Hepatocyte (in vitro differentiated cells): ENCODE results near the gene PHACTR3. TPM values are rescaled to one million over a fixed set of nuclear protein-coding genes. Genes with fewer than 3 reads are reported as not detected.

Experiments
- DNase-seq: peaks from one replicate; pipeline ENCODE4 v3.0.0-alpha.2; 2016; ENCODE audit warnings: low spot score
- H2AFZ ChIP-seq: fragments of 200-600 bp; sonication (generic); 2 replicates; pipeline ENCODE4 v1.6.0; 2016; ENCODE audit warnings: antibody characterized with exemption, mild to moderate bottlenecking
- H3K27ac ChIP-seq: fragments of 200-600 bp; sonication (generic); 2 replicates; pipeline ENCODE4 v1.5.1; 2016; ENCODE audit warnings: mild to moderate bottlenecking
- H3K27me3 ChIP-seq: fragments of 200-600 bp; sonication (generic); 2 replicates; pipeline ENCODE4 v1.6.1; 2016
- H3K36me3 ChIP-seq: fragments of 200-600 bp; sonication (generic); replicated peaks from 2 replicates; pipeline ENCODE4 v1.5.1; 2016; ENCODE audit warnings: low read depth; ENCODE audit not compliant: insufficient read depth
- H3K4me1 ChIP-seq: fragments of 200-600 bp; sonication (generic); 2 replicates; pipeline ENCODE4 v1.5.1; 2016; ENCODE audit warnings: mild to moderate bottlenecking, moderate library complexity; ENCODE audit not compliant: insufficient read depth
- H3K4me2 ChIP-seq: fragments of 200-600 bp; sonication (generic); 2 replicates; pipeline ENCODE4 v1.6.0; 2016
- H3K4me3 ChIP-seq: fragments of 200-600 bp; sonication (generic); 2 replicates; pipeline ENCODE4 v1.5.1; 2016; ENCODE audit warnings: mild to moderate bottlenecking
- H3K79me2 ChIP-seq: fragments of 200-600 bp; sonication (generic); 2 replicates; pipeline ENCODE4 v1.6.0; 2017; ENCODE audit warnings: mild to moderate bottlenecking
- H3K9me2 ChIP-seq: fragments of 200-600 bp; sonication (generic); replicated peaks from 2 replicates; pipeline ENCODE4 v1.6.0; 2017; ENCODE audit warnings: mild to moderate bottlenecking; ENCODE audit not compliant: insufficient read depth
- H3K9me3 ChIP-seq: fragments of 200-600 bp; sonication (generic); 2 replicates; pipeline ENCODE4 v1.5.1; 2016; ENCODE audit warnings: low read depth, mild to moderate bottlenecking
- H4K20me1 ChIP-seq: fragments of 200-600 bp; sonication (generic); 2 replicates; pipeline ENCODE4 v1.6.0; 2016; ENCODE audit warnings: mild to moderate bottlenecking; ENCODE audit not compliant: insufficient read depth, poor library complexity, severe bottlenecking
- EZH2 ChIP-seq: fragments of 200-600 bp; sonication (generic); IDR thresholded peaks from 2 replicates; pipeline ENCODE4 v1.6.1; 2016; ENCODE audit warnings: antibody characterized with exemption, mild to moderate bottlenecking, borderline replicate concordance
- EZH2phosphoT487 ChIP-seq: fragments of 200-600 bp; sonication (generic); IDR thresholded peaks from one replicate; pipeline ENCODE4 v1.6.1; 2018; ENCODE audit warnings: antibody characterized with exemption, mild to moderate bottlenecking, low read depth, moderate library complexity; ENCODE audit not compliant: unreplicated experiment, severe bottlenecking
- WGBS: methylation state at CpG from one replicate; pipeline ENCODE4 v1.1.6; 2016; ENCODE audit warnings: low lambda C conversion rate; ENCODE audit errors: missing lambda C conversion rate; 5-methylcytosine and 5-hydroxymethylcytosine counted together
- polyA plus RNA-seq: library from polyadenylated mRNA; unstranded; fragments of >200 nt; fragmentation: Nextera tagmentation; extraction: Ambion mirVana; gene quantifications from 2 replicates; pipeline ENCODE4 v1.2.1, GENCODE V29; 2016
- total RNA-seq: library from RNA; depleted of rRNA; stranded (reverse); fragments of >200 nt; gene quantifications from 2 replicates; pipeline ENCODE4 v1.2.3, GENCODE V29; 2014
- TF ChIP-seq, protein P1 (sequence below): fragments of 200-600 bp; sonication (generic); IDR thresholded peaks from 2 replicates; pipeline ENCODE4 v1.5.1; 2016; ENCODE audit warnings: antibody characterized with exemption, mild to moderate bottlenecking; ENCODE audit not compliant: poor library complexity

Gene PHACTR3
- total and polyA plus RNA-seq, 2 experiments from 2014 or later, result 5.2 to 7.5 TPM

DNA sequence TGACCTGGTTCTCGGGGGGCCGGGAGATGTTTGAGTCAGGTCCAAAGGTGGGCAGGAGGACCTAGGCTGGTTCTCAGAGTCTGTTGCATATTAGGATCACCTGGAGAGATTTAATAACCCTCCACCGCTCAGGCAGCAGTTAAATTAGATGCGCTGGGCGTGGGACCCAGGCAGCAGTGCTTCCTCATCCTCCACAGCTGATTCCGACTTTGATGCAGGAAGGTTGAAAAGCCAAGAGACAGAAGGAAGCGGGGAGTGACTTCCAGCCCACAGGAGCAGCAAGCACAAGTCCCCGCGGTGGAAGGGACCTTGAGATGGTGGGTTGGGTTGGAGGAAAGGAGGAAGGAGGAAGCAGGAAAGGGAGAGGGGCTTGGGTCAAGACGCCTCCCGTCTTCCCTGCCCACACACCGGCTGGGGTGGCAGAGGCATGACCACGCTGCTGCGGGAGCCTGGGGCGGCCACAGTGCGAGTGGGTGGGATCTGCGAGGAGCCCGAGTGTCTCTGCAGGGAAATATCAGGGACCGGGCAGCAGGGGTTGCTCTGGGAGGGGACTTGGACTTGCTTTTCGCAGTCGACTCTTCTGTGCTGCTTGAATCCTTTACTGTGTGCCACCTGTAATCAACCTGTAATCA, 146.0 kb downstream of the PHACTR3 start:
- H4K20me1 ChIP-seq, result no peaks in the 10 kb centered on the region
- no peaks in the 10 kb centered on the region for H3K36me3 ChIP-seq
- peaks cover 18% of the 10 kb centered on the region for H3K27me3 ChIP-seq
- H3K4me3 ChIP-seq, result no peak overlapping the region
- H3K27ac ChIP-seq, result no peak overlapping the region
- H3K4me1 ChIP-seq, result no peaks in the 10 kb centered on the region
- no peak overlapping the region for H3K4me2 ChIP-seq
- no peak for DNase-seq
- 83% methylated on average over 21 of the region's 21 CpGs for WGBS
- H3K79me2 ChIP-seq, result no peaks in the 10 kb centered on the region
- H3K9me2 ChIP-seq, result no peaks in the 10 kb centered on the region
- TF ChIP-seq, protein P1, sequence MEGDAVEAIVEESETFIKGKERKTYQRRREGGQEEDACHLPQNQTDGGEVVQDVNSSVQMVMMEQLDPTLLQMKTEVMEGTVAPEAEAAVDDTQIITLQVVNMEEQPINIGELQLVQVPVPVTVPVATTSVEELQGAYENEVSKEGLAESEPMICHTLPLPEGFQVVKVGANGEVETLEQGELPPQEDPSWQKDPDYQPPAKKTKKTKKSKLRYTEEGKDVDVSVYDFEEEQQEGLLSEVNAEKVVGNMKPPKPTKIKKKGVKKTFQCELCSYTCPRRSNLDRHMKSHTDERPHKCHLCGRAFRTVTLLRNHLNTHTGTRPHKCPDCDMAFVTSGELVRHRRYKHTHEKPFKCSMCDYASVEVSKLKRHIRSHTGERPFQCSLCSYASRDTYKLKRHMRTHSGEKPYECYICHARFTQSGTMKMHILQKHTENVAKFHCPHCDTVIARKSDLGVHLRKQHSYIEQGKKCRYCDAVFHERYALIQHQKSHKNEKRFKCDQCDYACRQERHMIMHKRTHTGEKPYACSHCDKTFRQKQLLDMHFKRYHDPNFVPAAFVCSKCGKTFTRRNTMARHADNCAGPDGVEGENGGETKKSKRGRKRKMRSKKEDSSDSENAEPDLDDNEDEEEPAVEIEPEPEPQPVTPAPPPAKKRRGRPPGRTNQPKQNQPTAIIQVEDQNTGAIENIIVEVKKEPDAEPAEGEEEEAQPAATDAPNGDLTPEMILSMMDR, result no peak
- TF ChIP-seq EZH2phosphoT487, result no peak
- no peak for TF ChIP-seq EZH2
- H2AFZ ChIP-seq, result no peak overlapping the region
- H3K9me3 ChIP-seq, result no peaks in the 10 kb centered on the region

DNA sequence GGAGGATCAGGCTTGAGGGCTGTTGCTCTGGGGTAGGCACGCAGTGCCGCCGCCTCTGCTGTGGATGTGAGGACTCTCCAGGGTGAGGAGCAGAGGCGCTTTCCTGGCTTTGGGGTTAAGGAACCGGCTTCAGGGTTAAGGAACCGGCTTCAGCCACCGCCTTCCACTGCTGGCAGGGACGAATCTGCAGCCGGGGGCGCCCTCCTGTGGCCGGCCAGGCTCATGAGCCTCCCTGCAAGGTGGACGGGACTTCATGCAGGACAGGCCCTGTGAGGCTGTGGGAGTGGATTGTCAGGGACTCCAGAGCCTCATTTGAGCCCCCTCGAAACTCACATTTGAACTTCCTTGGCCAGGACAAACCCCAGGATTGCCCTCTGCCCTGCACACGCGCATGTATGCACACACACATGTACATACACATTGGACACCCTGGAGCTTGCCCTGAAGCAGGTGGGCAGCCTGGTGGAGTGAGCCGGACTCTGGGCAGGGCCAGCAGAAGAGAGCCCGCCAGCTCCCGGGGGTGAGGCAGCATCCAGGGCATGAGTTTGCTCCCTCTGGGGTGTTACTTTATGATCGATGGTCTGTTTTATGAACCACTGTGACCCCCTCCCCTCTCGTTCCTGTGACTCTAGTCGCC, 146.9 kb downstream of the PHACTR3 start:
- Histone ChIP-seq H4K20me1 (no peaks in the 10 kb centered on the region), H3K27ac (no peak overlapping the region)

DNA sequence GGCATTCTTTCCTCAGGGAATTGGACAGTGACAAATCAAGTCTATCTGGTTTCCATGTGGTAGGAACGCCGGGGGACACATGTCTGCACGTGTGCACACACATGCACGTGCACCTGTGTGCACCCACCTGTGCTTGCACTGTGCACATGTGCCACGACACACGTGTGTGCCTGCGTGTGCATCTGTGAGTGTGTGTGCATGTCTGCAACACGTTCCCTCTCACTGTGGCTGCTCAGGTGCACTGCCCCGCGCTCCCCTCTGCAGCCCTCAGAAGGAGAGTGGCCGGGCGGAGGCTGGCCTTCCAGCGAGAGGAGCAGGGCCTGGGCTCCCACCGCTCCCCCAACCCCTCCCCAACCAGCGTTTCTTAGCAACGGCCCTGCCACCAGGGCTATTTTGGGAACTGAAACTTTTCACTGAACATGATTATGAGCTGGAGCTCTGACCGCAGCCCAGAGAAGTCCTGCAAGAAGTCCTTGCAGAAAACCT, 147.8 kb downstream of the PHACTR3 start:
- H4K20me1 ChIP-seq, result no peaks in the 10 kb centered on the region
- H3K9me3 ChIP-seq, result no peaks in the 10 kb centered on the region
- H3K27me3 ChIP-seq, result peaks cover 18% of the 10 kb centered on the region
- H3K27ac ChIP-seq, result no peak overlapping the region
- no peaks in the 10 kb centered on the region for H3K9me2 ChIP-seq
- 69% methylated on average over 16 of the region's 17 CpGs for WGBS
- no peak overlapping the region for H3K4me2 ChIP-seq
- no peak overlapping the region for H2AFZ ChIP-seq
- TF ChIP-seq, protein P1, result no peak
- TF ChIP-seq EZH2phosphoT487 (no peak), EZH2 (no peak)
- no peak for DNase-seq
- H3K79me2 ChIP-seq, result no peaks in the 10 kb centered on the region
- H3K4me3 ChIP-seq, result no peak overlapping the region
- H3K4me1 ChIP-seq, result no peaks in the 10 kb centered on the region
- H3K36me3 ChIP-seq, result no peaks in the 10 kb centered on the region

More for the DNA sequence above, 146.9 kb downstream of the PHACTR3 start:
- H3K9me3 ChIP-seq, result no peaks in the 10 kb centered on the region
- DNase-seq, result peak; percentile 78
- no peak overlapping the region for H2AFZ ChIP-seq
- no peaks in the 10 kb centered on the region for H3K79me2 ChIP-seq
- no peaks in the 10 kb centered on the region for H3K9me2 ChIP-seq
- 25% methylated on average over 20 of the region's 21 CpGs for WGBS
- peaks cover 18% of the 10 kb centered on the region for H3K27me3 ChIP-seq
- no peak overlapping the region for H3K4me2 ChIP-seq
- no peak overlapping the region for H3K4me3 ChIP-seq
- H3K4me1 ChIP-seq, result no peaks in the 10 kb centered on the region
- no peaks in the 10 kb centered on the region for H3K36me3 ChIP-seq
- no peak for TF ChIP-seq EZH2phosphoT487
- TF ChIP-seq, protein P1, result peak; percentile 77
